ENCODE measurements around the gene HBG1.

HBG1 gene

DNA sequence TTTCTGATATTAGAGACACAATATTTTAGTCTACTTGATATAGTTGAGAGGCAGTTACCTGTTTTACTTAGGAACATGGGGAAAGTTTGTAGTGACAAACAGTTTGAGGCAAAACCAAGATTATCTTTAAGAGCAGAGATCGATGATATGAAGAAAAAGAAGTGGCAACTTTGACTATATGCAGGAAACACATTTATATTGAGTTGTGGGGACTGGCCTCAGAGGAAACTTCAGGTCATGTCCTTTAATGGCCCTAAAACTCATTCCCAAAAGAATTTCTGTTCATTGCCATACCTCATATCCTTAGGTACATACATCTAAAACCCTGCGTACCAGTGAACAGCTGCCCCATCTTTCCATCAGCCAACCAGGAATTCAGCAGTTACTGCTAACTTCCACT, 4.5 kb downstream of the HBG1 start:
- no peak for DNase-seq

DNA sequence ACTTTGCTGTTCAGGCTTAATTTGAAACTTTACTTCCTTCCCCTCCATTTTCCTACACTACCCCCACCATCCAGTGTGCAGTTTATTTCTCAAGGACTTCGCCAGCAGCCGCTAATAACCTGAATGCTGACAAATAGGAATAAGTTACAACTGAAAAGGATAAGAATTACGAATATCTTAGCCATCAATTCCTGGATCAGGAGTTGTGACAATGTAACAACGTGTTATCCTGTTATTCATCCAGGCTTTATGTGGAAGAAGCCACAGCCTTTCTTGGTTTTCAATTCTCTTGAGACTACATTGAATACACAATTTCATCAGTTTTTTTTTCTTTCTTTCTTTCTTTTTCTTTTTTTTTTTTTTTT, 5.9 kb downstream of the HBG1 start:
- DNase-seq: no peak

DNA sequence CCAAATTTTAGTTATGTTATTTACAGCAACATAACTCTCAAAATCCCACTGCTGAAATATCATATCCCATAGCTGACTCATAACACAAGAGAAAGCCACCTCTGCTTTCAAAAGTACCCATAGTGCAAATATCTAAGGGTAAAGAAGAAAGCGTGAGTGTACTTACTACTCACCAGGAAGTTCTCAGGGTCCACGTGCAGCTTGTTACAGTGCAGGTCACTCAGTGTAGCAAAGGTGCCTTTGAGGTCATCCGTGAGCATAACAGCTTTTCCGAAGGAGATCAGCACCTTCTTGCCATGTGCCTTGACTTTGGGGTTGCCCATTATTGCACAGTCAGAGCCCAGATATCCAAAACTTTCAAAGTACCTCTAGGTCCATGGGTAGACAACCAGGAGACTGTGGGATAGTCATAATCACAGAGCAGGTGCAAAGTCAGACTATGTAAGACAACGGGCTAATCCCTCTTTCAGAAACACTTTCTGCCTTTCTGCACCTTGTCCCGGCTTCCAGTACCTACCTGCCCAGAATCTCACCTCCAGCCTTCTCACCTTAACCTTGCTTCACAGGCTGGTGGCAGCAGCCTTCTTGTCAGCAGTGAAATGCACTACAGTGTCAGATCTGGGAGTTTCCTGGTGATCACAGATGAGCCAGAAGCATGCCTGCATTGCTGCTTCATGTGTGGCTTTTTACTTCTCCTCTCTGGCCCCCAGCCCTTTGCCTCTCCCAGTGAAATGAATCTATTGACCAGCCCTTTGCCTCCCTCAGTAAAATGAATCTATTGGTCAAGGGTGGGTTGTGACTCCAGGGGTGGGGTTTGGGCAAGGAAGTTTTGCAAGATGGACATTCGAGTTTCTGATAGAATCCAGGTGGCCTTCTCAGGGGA, 6.5 kb downstream of the HBG1 start:
- DNase-seq: peak; percentile 2

DNA sequence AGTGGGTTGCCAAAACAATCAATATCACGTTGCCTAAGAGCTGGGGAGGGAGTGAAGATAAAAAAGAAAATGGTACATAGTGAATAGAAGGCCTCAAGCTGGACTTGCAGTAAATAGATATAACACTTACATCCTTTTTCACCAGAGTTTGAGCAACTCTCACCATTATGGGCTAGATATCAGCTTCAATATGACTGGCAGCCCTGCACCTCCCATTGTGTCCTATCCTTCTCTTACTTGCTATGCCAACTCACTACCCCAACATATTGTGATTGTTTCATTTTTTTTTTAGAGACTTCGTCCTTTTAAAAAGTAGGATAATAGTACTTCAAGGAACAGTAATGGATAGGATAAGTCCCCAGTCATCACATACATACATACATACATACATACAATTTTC, 7.4 kb downstream of the HBG1 start:
- DNase-seq: no peak

DNA sequence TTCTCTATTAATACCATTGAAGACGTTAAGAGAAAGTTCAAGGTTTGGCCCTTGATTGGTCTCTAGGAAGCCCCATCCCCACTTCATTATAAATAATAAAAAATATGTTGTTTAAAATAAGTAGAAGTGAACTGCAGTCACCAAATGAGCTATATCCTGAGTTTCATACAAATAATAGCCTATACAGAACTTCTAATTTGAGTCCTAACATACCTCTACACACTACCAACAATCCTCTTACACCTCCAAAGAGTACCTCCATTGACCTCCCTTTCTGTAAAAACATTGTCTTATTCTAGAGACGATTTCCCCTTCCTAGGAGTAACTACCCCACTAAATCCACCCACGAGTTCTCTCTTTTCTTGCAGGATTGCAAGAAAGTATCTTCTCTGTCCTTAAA, 8.2 kb downstream of the HBG1 start:
- DNase-seq: no peak

DNA sequence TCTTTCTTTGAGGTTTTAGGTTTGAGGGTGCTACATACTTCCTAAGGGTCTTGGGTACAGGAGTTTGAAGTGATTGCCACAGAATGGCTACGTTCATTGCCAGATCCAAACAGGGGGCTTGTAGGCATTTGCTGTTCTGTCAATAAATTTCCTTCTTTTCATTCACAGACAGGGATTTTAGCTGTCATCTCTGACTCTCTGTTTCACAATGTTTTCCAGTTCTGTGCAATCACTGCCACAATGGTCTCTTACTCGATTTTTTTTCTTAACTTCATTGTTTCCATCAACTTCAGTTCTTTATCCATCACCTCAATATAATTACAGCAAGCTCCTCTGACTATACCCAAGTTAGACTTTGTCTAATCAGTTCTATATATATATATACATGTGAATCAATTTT, 9.2 kb downstream of the HBG1 start:
- no peak for DNase-seq

DNA sequence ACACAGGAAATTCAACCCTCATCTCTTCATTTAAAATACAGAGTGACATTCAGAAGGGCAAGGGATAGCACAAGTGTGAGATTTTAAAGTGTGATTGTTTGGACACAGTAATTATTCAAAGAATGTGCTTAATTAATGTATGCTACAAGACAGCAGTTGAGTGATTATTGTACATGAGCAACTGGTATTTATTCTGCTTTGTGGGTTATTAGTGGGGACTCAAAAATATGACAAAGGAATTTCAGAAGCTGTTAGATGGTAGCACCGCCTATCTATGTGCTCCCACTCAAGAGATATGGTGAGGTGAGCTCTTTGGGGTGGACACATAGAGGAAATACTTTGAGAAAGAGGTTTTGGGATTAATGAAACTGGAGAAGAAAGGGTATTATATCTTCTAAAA, 9.6 kb downstream of the HBG1 start:
- no peak for DNase-seq

DNA sequence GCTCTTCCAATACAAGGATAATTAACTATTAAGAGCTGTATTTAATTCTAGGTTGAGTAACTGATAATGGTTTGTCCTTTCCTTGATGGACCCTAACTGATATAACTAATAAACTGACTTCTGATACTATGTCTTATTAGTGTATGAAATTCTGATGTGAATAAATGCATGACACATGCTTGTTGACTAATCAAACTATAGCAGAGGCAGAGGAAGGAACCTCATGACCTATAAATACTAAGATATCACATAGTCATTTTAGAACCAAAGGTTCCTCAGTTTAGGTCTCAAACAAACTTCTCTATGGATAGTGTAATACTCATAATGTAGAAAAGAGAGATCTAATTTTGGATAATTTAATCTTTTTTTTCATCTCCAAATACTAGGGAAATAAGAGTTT, 10.6 kb downstream of the HBG1 start:
- DNase-seq: no peak

DNA sequence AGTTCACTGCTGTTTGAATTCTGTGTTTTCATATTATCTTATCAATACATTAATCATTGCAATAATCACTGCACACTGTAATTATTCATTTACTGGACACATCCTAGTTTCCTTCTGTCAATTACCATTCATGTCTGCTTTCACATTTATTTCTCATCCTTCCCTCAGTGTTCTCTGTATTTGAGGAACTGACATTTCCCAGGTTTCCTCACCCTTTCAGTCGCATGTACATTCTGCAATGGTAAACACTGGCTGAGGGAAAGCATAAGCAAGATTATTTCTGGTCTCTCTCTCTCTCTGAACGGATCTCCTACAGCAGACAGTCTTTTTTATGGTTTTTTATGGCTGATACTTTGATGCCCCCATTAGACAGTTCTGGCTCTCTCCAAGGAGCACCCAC, 11.2 kb downstream of the HBG1 start:
- DNase-seq: no peak

DNA sequence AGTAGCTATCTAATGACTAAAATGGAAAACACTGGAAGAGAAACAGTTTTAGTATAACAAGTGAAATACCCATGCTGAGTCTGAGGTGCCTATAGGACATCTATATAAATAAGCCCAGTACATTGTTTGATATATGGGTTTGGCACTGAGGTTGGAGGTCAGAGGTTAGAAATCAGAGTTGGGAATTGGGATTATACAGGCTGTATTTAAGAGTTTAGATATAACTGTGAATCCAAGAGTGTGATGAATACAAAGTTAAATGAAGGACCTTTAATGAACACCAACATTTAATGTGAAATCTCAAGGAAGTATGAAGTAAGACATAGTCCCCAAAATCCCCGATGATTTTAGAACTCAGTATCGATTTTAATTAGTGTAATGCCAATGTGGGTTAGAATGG, 12.2 kb downstream of the HBG1 start:
- DNase-seq: no peak

DNA sequence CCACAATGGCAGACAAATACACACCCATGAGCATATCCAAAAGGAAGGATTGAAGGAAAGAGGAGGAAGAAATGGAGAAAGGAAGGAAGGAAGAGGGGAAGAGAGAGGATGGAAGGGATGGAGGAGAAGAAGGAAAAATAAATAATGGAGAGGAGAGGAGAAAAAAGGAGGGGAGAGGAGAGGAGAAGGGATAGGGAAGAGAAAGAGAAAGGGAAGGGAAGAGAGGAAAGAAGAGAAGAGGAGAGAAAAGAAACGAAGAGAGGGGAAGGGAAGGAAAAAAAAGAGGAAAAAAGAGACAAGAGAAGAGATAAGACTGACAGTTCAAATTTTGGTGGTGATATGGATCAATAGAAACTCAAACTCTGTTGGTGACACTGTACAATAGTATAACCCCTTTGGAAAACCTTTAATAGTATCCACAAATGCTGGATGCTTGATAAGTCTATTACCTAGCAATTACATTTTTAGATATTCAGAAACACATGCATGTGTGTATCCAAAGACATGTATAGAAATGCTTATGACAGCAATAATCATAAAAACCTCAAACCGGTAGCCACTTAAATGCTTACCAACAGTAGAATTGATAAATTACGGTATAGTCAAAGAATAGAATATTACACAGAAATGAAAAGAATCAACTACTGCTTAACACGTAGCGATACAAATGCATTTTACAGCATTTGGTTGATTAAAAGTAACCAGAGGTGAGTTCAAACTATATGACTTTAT, 14.1 kb downstream of the HBG1 start:
- no peak for DNase-seq

DNA sequence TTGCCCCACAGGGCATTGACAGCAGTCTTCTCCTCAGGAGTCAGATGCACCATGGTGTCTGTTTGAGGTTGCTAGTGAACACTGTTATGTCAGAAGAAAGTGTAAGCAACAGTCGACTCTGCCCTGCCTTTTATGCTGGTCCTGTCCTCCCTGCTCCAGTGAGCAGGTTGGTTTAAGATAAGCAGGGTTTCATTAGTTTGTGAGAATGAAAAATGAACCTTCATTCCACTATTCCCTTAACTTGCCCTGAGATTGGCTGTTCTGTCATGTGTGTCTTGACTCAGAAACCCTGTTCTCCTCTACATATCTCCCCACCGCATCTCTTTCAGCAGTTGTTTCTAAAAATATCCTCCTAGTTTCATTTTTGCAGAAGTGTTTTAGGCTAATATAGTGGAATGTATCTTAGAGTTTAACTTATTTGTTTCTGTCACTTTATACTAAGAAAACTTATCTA, 15.2 kb downstream of the HBG1 start, which contains the start of gene HBD:
Gene HBD, minus strand, starts transcription at position 103 of the 454 bp plus-strand sequence. Its CDS starts 50 bp downstream, at position 53.
- DNase-seq: no peak

DNA sequence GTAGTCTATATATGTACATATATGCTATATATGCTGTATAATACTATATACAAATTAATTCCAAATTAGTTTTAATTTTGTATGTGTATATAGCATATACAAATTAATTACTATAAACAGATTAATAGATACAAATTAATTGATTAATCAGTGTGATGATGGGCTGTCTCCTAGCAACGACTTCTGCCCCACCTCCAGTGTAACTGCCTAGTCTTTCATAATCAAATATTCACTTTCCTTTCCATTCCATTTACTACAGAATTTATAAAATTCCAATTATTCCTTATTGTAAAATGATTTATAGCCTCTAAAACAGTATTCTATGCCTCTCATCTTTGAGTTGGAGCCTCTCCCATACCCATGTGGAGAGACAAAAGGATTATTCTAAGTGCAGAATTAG, 16.4 kb downstream of the HBG1 start:
- DNase-seq: no peak

DNA sequence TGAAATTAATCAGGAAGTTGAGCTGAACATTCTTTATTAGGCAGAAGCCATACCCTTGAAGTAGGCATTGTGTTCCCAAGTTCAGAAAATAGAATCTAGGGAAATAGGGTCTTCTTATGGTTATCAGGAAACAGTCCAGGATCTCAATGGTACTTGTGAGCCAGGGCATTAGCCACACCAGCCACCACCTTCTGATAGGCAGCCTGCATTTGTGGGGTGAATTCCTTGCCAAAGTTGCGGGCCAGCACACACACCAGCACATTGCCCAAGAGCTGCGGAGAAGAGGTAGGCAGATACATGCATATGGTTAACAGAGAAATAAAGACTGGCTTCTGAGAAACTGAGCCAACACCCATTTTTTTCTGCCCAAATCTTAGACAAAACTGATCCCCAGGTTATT, 16.8 kb downstream of the HBG1 start:
- DNase-seq: no peak

DNA sequence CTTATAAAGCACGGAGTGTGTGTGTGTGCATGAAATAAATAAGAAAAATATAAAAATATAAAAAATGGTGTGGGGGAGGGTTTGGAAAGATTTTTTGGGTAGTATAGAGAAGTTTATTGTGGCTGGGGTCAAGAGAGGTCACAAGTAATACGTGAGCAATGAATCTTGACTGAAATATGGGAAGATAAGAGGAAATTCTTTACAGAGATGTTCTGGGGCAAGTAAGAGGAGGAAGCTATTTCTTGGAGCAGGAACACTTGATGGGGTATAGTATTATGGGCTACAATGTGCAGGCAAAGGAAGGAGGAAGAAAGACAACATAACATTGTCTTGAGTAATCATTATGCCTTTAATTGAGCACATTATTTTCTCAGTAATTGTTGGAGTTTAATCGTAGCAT, 17.5 kb downstream of the HBG1 start:
- no peak for DNase-seq

DNA sequence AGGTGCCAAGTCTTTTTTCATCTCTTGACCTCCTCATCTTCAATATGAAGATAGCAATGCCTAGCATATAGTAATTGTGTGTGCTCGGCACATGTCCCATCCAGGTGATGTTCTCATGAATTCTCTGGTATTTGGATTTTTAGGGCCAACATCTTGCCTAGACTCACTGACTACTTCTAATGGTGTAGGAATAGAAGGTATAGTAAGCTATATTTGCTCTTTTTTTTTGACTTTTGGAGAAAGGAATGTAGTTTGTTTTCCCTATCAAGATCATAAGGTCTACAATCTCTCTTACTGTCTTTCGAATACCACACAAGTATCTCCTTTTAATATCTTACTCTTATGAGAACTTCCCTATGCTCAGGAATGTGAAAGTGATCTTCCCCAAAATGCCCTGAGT, 18.5 kb downstream of the HBG1 start:
- no peak for DNase-seq

DNA sequence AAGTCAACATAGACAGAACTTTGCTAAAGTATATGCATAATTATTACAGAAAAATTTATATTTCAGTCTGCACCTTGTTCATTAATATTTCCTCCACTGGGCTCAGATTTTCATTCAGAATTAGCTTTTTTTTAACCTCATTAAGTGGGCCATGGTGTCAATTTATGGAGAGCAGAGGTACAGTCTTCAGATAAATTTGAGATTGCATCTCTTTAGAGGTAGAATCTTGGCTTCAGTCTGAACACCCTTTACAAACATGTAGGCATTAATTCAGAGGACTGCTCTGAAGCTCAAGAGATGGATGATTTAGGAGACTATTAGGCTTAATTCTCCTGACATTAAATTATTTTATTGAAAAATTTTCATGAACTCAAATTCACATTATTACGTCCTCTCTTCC, 19.4 kb downstream of the HBG1 start:
- DNase-seq: no peak

DNA sequence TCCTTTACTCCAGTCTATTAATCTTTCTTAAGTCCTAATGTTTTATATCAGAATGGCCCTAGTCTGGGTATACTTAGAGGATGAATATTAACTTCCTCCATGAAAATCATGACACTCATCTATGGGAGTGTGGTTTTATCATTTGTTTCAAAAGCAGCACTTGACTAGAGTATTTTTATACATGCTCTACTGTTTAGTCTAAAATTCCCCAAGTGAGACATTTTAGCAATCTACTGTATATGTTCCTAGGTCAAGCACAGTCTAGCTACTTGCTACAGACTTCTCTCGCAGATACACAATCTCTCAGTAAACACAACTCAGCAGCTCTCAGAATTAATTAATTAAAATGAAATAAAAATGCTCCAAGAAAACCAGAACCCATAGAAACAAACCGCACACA, 19.9 kb downstream of the HBG1 start:
- DNase-seq: no peak

DNA sequence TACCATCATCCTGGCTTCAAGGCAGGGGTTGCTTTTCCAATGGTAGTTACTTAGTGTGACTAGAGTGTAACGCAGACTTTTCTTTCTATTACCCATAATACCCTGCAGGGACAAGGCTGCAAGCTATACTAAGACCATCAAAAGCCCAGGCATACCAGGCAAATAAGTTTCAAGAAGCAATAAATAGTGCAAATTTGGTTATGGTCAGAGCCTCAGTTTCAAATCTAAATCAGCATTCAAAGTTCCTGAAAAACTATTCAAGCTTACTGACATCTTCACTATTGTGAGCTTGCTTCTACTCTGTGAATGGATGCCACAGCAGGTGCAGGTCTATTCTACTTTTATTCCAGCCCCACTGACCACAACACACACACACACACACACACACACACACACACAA, 20.3 kb downstream of the HBG1 start:
- no peak for DNase-seq

DNA sequence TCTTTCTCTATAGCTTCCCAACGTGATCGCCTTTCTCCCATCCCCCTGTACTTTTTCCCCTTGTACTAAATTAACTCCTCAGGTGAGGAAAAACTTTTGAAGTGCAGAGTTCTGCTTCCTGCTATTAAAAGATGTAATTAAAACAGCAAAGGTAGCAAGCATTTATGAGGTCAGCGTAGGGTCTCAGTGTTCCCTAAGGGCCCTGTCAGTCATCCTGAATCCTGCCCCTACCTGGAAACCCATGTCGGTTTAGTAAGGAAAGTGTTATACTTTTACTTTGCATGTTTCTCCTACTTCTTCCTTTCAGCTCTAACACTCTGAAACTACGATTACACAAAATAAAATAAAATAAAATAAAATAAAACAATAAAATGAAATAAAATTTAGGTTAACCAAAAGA, 21.5 kb downstream of the HBG1 start:
- no peak for DNase-seq

DNA sequence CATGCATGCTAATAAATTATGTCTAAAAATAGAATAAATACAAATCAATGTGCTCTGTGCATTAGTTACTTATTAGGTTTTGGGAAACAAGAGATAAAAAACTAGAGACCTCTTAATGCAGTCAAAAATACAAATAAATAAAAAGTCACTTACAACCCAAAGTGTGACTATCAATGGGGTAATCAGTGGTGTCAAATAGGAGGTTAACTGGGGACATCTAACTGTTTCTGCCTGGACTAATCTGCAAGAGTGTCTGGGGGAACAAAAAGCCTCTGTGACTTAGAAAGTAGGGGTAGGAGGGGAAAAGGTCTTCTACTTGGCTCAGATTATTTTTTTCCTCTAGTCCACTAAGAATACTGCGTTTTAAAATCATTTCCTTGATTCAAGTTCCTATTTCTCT, 22.0 kb downstream of the HBG1 start:
- no peak for DNase-seq

DNA sequence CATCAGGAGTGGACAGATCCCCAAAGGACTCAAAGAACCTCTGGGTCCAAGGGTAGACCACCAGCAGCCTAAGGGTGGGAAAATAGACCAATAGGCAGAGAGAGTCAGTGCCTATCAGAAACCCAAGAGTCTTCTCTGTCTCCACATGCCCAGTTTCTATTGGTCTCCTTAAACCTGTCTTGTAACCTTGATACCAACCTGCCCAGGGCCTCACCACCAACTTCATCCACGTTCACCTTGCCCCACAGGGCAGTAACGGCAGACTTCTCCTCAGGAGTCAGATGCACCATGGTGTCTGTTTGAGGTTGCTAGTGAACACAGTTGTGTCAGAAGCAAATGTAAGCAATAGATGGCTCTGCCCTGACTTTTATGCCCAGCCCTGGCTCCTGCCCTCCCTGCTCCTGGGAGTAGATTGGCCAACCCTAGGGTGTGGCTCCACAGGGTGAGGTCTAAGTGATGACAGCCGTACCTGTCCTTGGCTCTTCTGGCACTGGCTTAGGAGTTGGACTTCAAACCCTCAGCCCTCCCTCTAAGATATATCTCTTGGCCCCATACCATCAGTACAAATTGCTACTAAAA, 22.8 kb downstream of the HBG1 start, which contains the start of gene HBB:
Gene HBB, minus strand, starts transcription at position 340 of the 579 bp plus-strand sequence. Its CDS starts 50 bp downstream, at position 290.
- no peak for DNase-seq

DNA sequence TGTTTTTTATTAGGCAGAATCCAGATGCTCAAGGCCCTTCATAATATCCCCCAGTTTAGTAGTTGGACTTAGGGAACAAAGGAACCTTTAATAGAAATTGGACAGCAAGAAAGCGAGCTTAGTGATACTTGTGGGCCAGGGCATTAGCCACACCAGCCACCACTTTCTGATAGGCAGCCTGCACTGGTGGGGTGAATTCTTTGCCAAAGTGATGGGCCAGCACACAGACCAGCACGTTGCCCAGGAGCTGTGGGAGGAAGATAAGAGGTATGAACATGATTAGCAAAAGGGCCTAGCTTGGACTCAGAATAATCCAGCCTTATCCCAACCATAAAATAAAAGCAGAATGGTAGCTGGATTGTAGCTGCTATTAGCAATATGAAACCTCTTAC, 24.2 kb downstream of the HBG1 start:
- DNase-seq: no peak

All from fibroblast of skin of right quadriceps (primary cell).